ENCODE results near the gene GTF2IRD1.
"Not testable (repeated sequence)": the region's sequence is repeated elsewhere in the genome, so short reads cannot be mapped to it uniquely, and the experiment has no call there.

Gene GTF2IRD1

GRCh38 chr7:74545921-74546320, 92.2 kb downstream of the GTF2IRD1 start:
- H3K9me3 ChIP-seq (ENCODE audit: control insufficient read depth in 1 of 2, low read length in 2 of 2), result peaks cover 0 to 7% of the 10 kb centered on the region in 2 donors
- H3K4me3 ChIP-seq (ENCODE audit: low read depth in 1 of 2, low read length in 2 of 2), result no peak overlapping the region
- no peaks in the 10 kb centered on the region for H3K27me3 ChIP-seq (ENCODE audit: low read depth, low read length)
- no peaks in the 10 kb centered on the region for H3K4me1 ChIP-seq (ENCODE audit: control insufficient read depth in 1 of 2, insufficient read depth in 2 of 2, low read length in 2 of 2)
- H3K36me3 ChIP-seq (ENCODE audit: control insufficient read depth in 1 of 2, insufficient read depth in 2 of 2, low read length in 2 of 2), result peaks cover 0 to 17% of the 10 kb centered on the region in 2 donors
- no peak overlapping the region for H3K27ac ChIP-seq (ENCODE audit: low read length)

GRCh38 chr7:74553596-74554012, 99.9 kb downstream of the GTF2IRD1 start:
- H3K27me3 ChIP-seq (ENCODE audit: low read depth, low read length); H3K4me3 ChIP-seq (ENCODE audit: low read depth in 1 of 2, low read length in 2 of 2); H3K4me1 ChIP-seq (ENCODE audit: control insufficient read depth in 1 of 2, insufficient read depth in 2 of 2, low read length in 2 of 2); H3K9me3 ChIP-seq (ENCODE audit: control insufficient read depth in 1 of 2, low read length in 2 of 2); H3K27ac ChIP-seq (ENCODE audit: low read length): not testable (repeated sequence)
- peaks cover 6 to 14% of the 10 kb centered on the region in 2 donors for H3K36me3 ChIP-seq (ENCODE audit: control insufficient read depth in 1 of 2, insufficient read depth in 2 of 2, low read length in 2 of 2)

DNA sequence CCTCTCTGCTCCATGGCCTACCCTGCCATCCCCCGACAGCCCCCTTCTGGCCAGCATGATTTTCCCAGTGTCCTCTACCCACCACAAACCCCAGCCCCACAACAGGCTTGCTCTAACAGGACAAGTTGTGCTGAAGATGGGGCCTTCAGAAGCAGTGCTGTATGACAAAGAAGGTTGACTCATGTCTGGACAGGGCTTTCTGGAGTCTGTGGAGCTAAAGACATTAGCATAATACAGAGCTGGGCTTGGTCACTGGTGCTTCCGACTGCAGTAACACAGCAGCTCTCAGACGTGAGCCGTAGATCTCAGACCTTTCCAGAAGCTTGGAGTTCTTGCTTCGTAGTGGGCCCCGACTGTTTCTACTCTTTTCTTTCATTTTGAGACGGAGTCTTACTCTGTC, 100.5 kb downstream of the GTF2IRD1 start:
- no peaks in the 10 kb centered on the region for H3K4me1 ChIP-seq (ENCODE audit: control insufficient read depth in 1 of 2, insufficient read depth in 2 of 2, low read length in 2 of 2)
- no peak overlapping the region for H3K27ac ChIP-seq (ENCODE audit: low read length)
- H3K9me3 ChIP-seq (ENCODE audit: control insufficient read depth in 1 of 2, low read length in 2 of 2), result no peaks in the 10 kb centered on the region
- no peak overlapping the region for H3K4me3 ChIP-seq (ENCODE audit: low read depth in 1 of 2, low read length in 2 of 2)
- no peaks in the 10 kb centered on the region for H3K27me3 ChIP-seq (ENCODE audit: low read depth, low read length)
- H3K36me3 ChIP-seq (ENCODE audit: control insufficient read depth in 1 of 2, insufficient read depth in 2 of 2, low read length in 2 of 2), result peaks cover 6 to 20% of the 10 kb centered on the region in 2 donors

DNA sequence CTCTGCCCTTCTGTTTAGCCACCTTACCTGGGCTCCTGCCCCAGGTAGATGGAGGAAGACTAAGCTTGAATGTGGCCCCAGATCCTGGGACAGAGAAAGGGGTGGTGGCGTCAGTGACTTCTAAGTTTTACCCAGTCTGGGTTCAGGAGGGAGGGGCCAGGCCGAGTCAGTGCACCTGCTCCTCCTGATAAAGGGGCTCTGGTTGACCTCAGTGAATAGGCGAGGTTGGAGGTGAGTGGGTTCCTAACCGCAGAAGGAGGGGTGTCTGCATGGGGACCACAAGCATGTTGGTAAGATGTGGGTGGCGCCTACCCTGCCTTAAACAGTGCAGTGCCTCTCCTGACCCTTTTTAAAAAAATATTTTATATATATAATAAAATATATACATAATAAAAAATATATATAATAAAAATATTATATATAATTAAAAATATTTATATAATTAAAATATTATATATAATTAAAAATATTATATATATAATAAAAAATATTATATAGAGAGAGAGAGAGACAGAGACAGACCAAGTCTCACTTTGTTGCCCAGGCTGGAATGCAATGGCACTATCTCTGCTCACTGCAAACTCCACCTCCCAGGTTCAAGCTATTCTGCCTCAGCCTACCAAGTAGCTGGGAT, 106.5 kb downstream of the GTF2IRD1 start:
- no peak overlapping the region for H3K27ac ChIP-seq (ENCODE audit: low read length)
- H3K9me3 ChIP-seq (ENCODE audit: control insufficient read depth in 1 of 2, low read length in 2 of 2), result no peaks in the 10 kb centered on the region
- no peaks in the 10 kb centered on the region for H3K27me3 ChIP-seq (ENCODE audit: low read depth, low read length)
- no peaks in the 10 kb centered on the region for H3K4me1 ChIP-seq (ENCODE audit: control insufficient read depth in 1 of 2, insufficient read depth in 2 of 2, low read length in 2 of 2)
- peaks cover 6 to 24% of the 10 kb centered on the region in 2 donors for H3K36me3 ChIP-seq (ENCODE audit: control insufficient read depth in 1 of 2, insufficient read depth in 2 of 2, low read length in 2 of 2)
- no peak overlapping the region for H3K4me3 ChIP-seq (ENCODE audit: low read depth in 1 of 2, low read length in 2 of 2)

DNA sequence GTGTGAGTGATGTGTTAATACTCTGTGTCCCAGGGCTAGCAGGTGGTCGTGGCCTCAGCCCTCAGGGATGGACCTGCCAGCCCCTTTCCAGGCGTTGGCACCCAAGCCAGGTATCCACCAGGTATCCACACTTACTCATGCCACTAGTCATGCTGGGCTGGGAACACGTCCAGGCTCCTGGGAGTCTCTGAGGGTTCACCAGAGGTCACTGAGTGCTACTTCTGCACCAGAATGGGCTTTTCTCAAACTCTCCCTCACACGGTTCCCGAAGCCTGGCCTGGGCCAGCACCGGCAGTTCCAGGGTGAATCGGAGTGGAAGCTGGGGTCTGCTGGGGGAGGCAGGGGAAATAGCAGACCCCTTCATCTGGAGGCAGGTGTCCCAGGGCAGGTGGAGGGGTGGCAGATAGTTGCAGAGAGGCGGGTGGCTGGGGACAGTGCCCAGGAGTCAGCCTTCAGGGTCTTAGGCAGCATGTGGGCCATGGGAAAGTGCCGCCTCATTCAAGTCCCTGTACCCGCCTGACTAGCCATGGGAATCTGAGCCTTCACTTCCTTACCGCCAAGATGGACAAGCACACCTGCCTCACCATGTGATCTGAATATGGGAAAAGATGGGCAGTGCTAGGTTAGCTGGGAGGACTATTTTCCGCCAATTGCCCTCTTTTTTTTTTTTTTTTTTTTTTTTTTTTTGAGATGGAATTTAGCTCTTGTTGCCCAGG, 108.3 kb downstream of the GTF2IRD1 start:
- Histone ChIP-seq H3K36me3 (ENCODE audit: control insufficient read depth in 1 of 2, insufficient read depth in 2 of 2, low read length in 2 of 2) (peaks cover 6 to 20% of the 10 kb centered on the region in 2 donors), H3K4me3 (ENCODE audit: low read depth in 1 of 2, low read length in 2 of 2) (no peak overlapping the region), H3K9me3 (ENCODE audit: control insufficient read depth in 1 of 2, low read length in 2 of 2) (no peaks in the 10 kb centered on the region), H3K27me3 (ENCODE audit: low read depth, low read length) (no peaks in the 10 kb centered on the region), H3K27ac (ENCODE audit: low read length) (no peak overlapping the region), H3K4me1 (ENCODE audit: control insufficient read depth in 1 of 2, insufficient read depth in 2 of 2, low read length in 2 of 2) (no peaks in the 10 kb centered on the region)

- not testable (repeated sequence) for H3K27ac ChIP-seq (ENCODE audit: low read length); H3K4me3 ChIP-seq (ENCODE audit: low read depth in 1 of 2, low read length in 2 of 2); H3K4me1 ChIP-seq (ENCODE audit: control insufficient read depth in 1 of 2, insufficient read depth in 2 of 2, low read length in 2 of 2); H3K9me3 ChIP-seq (ENCODE audit: control insufficient read depth in 1 of 2, low read length in 2 of 2); H3K27me3 ChIP-seq (ENCODE audit: low read depth, low read length); H3K36me3 ChIP-seq (ENCODE audit: control insufficient read depth in 1 of 2, insufficient read depth in 2 of 2, low read length in 2 of 2)
Observed at GRCh38 chr7:74563639-74564038, 109.9 kb downstream of the GTF2IRD1 start.

- Histone ChIP-seq H3K27me3 (ENCODE audit: low read depth, low read length) (no peaks in the 10 kb centered on the region), H3K4me1 (ENCODE audit: control insufficient read depth in 1 of 2, insufficient read depth in 2 of 2, low read length in 2 of 2) (no peaks in the 10 kb centered on the region), H3K9me3 (ENCODE audit: control insufficient read depth in 1 of 2, low read length in 2 of 2) (no peaks in the 10 kb centered on the region), H3K27ac (ENCODE audit: low read length) (no peak overlapping the region), H3K4me3 (ENCODE audit: low read depth in 1 of 2, low read length in 2 of 2) (no peak overlapping the region), H3K36me3 (ENCODE audit: control insufficient read depth in 1 of 2, insufficient read depth in 2 of 2, low read length in 2 of 2) (no peaks in the 10 kb centered on the region)
Observed at GRCh38 chr7:74567318-74567668, 113.6 kb downstream of the GTF2IRD1 start.

- Histone ChIP-seq H3K9me3 (ENCODE audit: control insufficient read depth in 1 of 2, low read length in 2 of 2) (no peaks in the 10 kb centered on the region), H3K36me3 (ENCODE audit: control insufficient read depth in 1 of 2, insufficient read depth in 2 of 2, low read length in 2 of 2) (no peaks in the 10 kb centered on the region), H3K27ac (ENCODE audit: low read length) (no peak overlapping the region), H3K27me3 (ENCODE audit: low read depth, low read length) (no peaks in the 10 kb centered on the region), H3K4me1 (ENCODE audit: control insufficient read depth in 1 of 2, insufficient read depth in 2 of 2, low read length in 2 of 2) (no peaks in the 10 kb centered on the region), H3K4me3 (ENCODE audit: low read depth in 1 of 2, low read length in 2 of 2) (no peak overlapping the region)
Observed at GRCh38 chr7:74568658-74569057, 115.0 kb downstream of the GTF2IRD1 start.

- Histone ChIP-seq H3K27me3 (ENCODE audit: low read depth, low read length) (no peaks in the 10 kb centered on the region), H3K4me3 (ENCODE audit: low read depth in 1 of 2, low read length in 2 of 2) (no peak overlapping the region), H3K9me3 (ENCODE audit: control insufficient read depth in 1 of 2, low read length in 2 of 2) (no peaks in the 10 kb centered on the region), H3K27ac (ENCODE audit: low read length) (no peak overlapping the region), H3K36me3 (ENCODE audit: control insufficient read depth in 1 of 2, insufficient read depth in 2 of 2, low read length in 2 of 2) (no peaks in the 10 kb centered on the region), H3K4me1 (ENCODE audit: control insufficient read depth in 1 of 2, insufficient read depth in 2 of 2, low read length in 2 of 2) (no peaks in the 10 kb centered on the region)
Observed at GRCh38 chr7:74569501-74570075, 115.9 kb downstream of the GTF2IRD1 start.

- Histone ChIP-seq H3K27me3 (ENCODE audit: low read depth, low read length) (no peaks in the 10 kb centered on the region), H3K9me3 (ENCODE audit: control insufficient read depth in 1 of 2, low read length in 2 of 2) (no peaks in the 10 kb centered on the region), H3K4me1 (ENCODE audit: control insufficient read depth in 1 of 2, insufficient read depth in 2 of 2, low read length in 2 of 2) (no peaks in the 10 kb centered on the region), H3K4me3 (ENCODE audit: low read depth in 1 of 2, low read length in 2 of 2) (no peak overlapping the region), H3K27ac (ENCODE audit: low read length) (no peak overlapping the region), H3K36me3 (ENCODE audit: control insufficient read depth in 1 of 2, insufficient read depth in 2 of 2, low read length in 2 of 2) (no peaks in the 10 kb centered on the region)
Observed at GRCh38 chr7:74570533-74571156, 116.9 kb downstream of the GTF2IRD1 start.

DNA sequence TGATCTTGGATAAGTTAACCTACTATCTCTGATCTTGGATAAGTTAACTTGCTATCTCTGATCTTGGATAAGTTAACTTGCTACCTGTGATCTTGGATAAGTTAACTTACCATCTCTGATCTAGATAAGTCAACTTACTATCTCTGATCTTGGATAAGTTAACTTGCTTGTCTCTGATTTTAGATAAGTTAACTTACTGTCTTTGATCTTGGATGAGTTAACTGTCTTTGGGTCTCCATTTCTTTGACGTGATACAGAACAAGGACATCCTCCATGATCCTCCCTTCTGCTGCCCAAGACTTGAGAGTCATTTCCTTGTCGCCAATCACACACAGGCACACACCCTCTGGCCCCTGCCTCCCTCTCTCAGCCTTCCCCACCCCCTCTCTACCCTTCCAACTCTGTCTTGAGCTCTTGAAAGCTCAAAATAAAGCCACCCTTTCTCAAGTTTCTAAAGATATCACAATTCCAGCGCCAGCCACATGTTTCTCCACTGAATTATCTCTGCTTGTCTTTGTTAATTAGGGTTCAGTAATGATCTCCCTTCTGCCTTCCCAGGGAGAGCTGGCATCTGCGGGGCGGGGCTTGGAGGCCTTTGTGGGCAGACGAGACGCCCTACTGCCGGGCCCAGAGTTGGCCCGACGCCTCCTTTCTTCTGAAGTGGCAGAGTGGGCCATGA, 118.7 kb downstream of the GTF2IRD1 start:
- Histone ChIP-seq H3K4me1 (ENCODE audit: control insufficient read depth in 1 of 2, insufficient read depth in 2 of 2, low read length in 2 of 2) (no peaks in the 10 kb centered on the region), H3K27me3 (ENCODE audit: low read depth, low read length) (no peaks in the 10 kb centered on the region), H3K36me3 (ENCODE audit: control insufficient read depth in 1 of 2, insufficient read depth in 2 of 2, low read length in 2 of 2) (no peaks in the 10 kb centered on the region), H3K4me3 (ENCODE audit: low read depth in 1 of 2, low read length in 2 of 2) (no peak overlapping the region), H3K9me3 (ENCODE audit: control insufficient read depth in 1 of 2, low read length in 2 of 2) (no peaks in the 10 kb centered on the region), H3K27ac (ENCODE audit: low read length) (no peak overlapping the region)

All from muscle layer of duodenum (tissue), 2 donors.